ENCODE results near the gene C11orf52. TPM values are rescaled to one million over a fixed set of nuclear protein-coding genes. Genes with fewer than 3 reads are reported as not detected.

The C11orf52 gene
- polyA plus RNA-seq, 3 donors, result not detected

GRCh38 chr11:111920908-111921307, 2.2 kb downstream of the C11orf52 start:
- Histone ChIP-seq H3K4me2 (replicated peaks; ENCODE audit: extremely low read depth, low read length, poor library complexity, severe bottlenecking) (no peak overlapping the region), H3K79me2 (ENCODE audit: insufficient read depth, low read length) (no peaks in the 10 kb centered on the region), H3K9ac (ENCODE audit: insufficient read depth, low read length, poor library complexity, severe bottlenecking) (no peak overlapping the region), H3K4me1 (ENCODE audit: control insufficient read depth in 1 of 2, insufficient read depth in 2 of 2, low read length in 2 of 2) (peaks cover 13 to 27% of the 10 kb centered on the region in 2 donors), H3K27ac (ENCODE audit: low read depth in 1 of 2, low read length in 2 of 2) (no peak overlapping the region), H3K9me3 (replicated peaks in 1 of 2; ENCODE audit: control insufficient read depth in 1 of 2, insufficient read depth in 1 of 2, low read length in 2 of 2) (no peaks in the 10 kb centered on the region), H4K20me1 (ENCODE audit: insufficient read depth, low read length) (no peaks in the 10 kb centered on the region), H3K4me3 (replicated peaks in 1 of 3; ENCODE audit: low read depth in 2 of 3, low read length in 3 of 3) (no peak overlapping the region), H3K27me3 (ENCODE audit: control insufficient read depth in 2 of 2, insufficient read depth in 2 of 2, low read length in 2 of 2) (peaks cover 0 to 2% of the 10 kb centered on the region in 2 donors), H3K36me3 (replicated peaks in 1 of 2; ENCODE audit: control insufficient read depth in 1 of 2, insufficient read depth in 2 of 2, low read length in 2 of 2) (no peaks in the 10 kb centered on the region), H2AFZ (ENCODE audit: insufficient read depth, low read depth, low read length, poor library complexity, severe bottlenecking) (no peak overlapping the region)
- Mint-ChIP-seq H3K27me3 (ENCODE audit: low read depth in 3 of 3) (peaks cover 8 to 15% (median 14%) of the 10 kb centered on the region in 3 donors), H3K36me3 (peaks cover 0 to 3% of the 10 kb centered on the region in 2 donors), H3K4me1 (peaks cover 23% of the 10 kb centered on the region), H3K4me3 (no peak overlapping the region), H3K27ac (no peak overlapping the region), H3K9me3 (peaks cover 0 to 2% (median 0%) of the 10 kb centered on the region in 7 donors)
- no CpG with 5 or more reads among the region's 2 CpGs for WGBS (ENCODE audit: insufficient coverage)
- TF ChIP-seq CTCF (IDR thresholded peaks at IDR 0.05), result no peak
- no peak for DNase-seq
- intact Hi-C loops (cut with micrococcal nuclease), result loop anchor here (10.0 kb wide), 2 partner anchors 164 to 1394 kb away; partner anchors contain the start of genes SDHD (in 1 of the 2), TIMM8B (in 1 of the 2) and TTC12 (in 1 of the 2)

GRCh38 chr11:111921541-111922230, 3.0 kb downstream of the C11orf52 start:
- 96% methylated on average over 5 of the region's 7 CpGs for WGBS (ENCODE audit: insufficient coverage)
- peaks cover 3 to 9% (median 9%) of the 10 kb centered on the region in 3 donors for H3K27me3 Mint-ChIP-seq (ENCODE audit: low read depth in 3 of 3)
- peaks cover 0 to 2% (median 0%) of the 10 kb centered on the region in 7 donors for H3K9me3 Mint-ChIP-seq

More at GRCh38 chr11:111921541-111922230, 3.0 kb downstream of the C11orf52 start:
- DNase-seq, result no peak
- H3K4me1 Mint-ChIP-seq, result peaks cover 28% of the 10 kb centered on the region
- H3K27ac ChIP-seq (ENCODE audit: low read depth in 1 of 2, low read length in 2 of 2), result no peak overlapping the region
- H2AFZ ChIP-seq (ENCODE audit: insufficient read depth, low read depth, low read length, poor library complexity, severe bottlenecking), result no peak overlapping the region
- no peak overlapping the region for H3K4me3 Mint-ChIP-seq
- H3K4me2 ChIP-seq (replicated peaks; ENCODE audit: extremely low read depth, low read length, poor library complexity, severe bottlenecking), result no peak overlapping the region
- H3K27me3 ChIP-seq (ENCODE audit: control insufficient read depth in 2 of 2, insufficient read depth in 2 of 2, low read length in 2 of 2), result no peaks in the 10 kb centered on the region
- H3K4me1 ChIP-seq (ENCODE audit: control insufficient read depth in 1 of 2, insufficient read depth in 2 of 2, low read length in 2 of 2), result peaks cover 20 to 34% of the 10 kb centered on the region in 2 donors
- no peak overlapping the region for H3K4me3 ChIP-seq (replicated peaks in 1 of 3; ENCODE audit: low read depth in 2 of 3, low read length in 3 of 3)
- no peaks in the 10 kb centered on the region for H3K79me2 ChIP-seq (ENCODE audit: insufficient read depth, low read length)
- intact Hi-C loops (cut with micrococcal nuclease), result loop anchor here (10.0 kb wide), 2 partner anchors 163 to 1393 kb away; partner anchors contain the start of genes SDHD (in 1 of the 2), TIMM8B (in 1 of the 2) and TTC12 (in 1 of the 2)
- H4K20me1 ChIP-seq (ENCODE audit: insufficient read depth, low read length), result no peaks in the 10 kb centered on the region
- no peak overlapping the region for H3K9ac ChIP-seq (ENCODE audit: insufficient read depth, low read length, poor library complexity, severe bottlenecking)
- peak overlapping the region in 1 of 7 donors; percentile 31 for H3K27ac Mint-ChIP-seq
- no peaks in the 10 kb centered on the region for H3K36me3 ChIP-seq (replicated peaks in 1 of 2; ENCODE audit: control insufficient read depth in 1 of 2, insufficient read depth in 2 of 2, low read length in 2 of 2)
- H3K36me3 Mint-ChIP-seq, result peaks cover 0 to 4% of the 10 kb centered on the region in 2 donors
- no peaks in the 10 kb centered on the region for H3K9me3 ChIP-seq (replicated peaks in 1 of 2; ENCODE audit: control insufficient read depth in 1 of 2, insufficient read depth in 1 of 2, low read length in 2 of 2)
- TF ChIP-seq CTCF (IDR thresholded peaks at IDR 0.05), result no peak
